IMR-90 (cell line): ENCODE results near the gene MYH9. TPM values are rescaled to one million over a fixed set of nuclear protein-coding genes. Genes with fewer than 3 reads are reported as not detected.
A peak's percentile ranks its signal among the peaks of the same experiment; 100 is the strongest.

ENCODE experiments used
- ATAC-seq: fragments of 200-7000 bp; cut with Tn5 transposase; 2 replicates; pipeline ENCODE4 v1.9.1; 2020; ENCODE audit warnings: low read depth, mild to moderate bottlenecking, moderate library complexity
- BruUV-seq: library from RNA; stranded (reverse); fragments of 400-500 nt; replicated peaks from 2 replicates; lab custom pipeline; 2021; lab: Mats Ljungman, UMichigan
- CTCF ChIA-PET: fragments of 300-600 bp; formaldehyde crosslinking; extraction: SDS; loops from one replicate; lab custom pipeline; 2021; ENCODE audit warnings: antibody characterized with exemption; lab: Yijun Ruan, JAX
- POLR2A ChIA-PET: fragments of 300-600 bp; sonication (Branson Sonifier 250); formaldehyde crosslinking; loops from one replicate; lab custom pipeline; 2022; ENCODE audit warnings: antibody characterized with exemption; ENCODE audit not compliant: unreplicated experiment; lab: Charles Lee
- DNase-seq: peaks from one replicate; pipeline ENCODE4 v3.0.0; 2013
- H2AFZ ChIP-seq: replicated peaks from 2 replicates; pipeline ENCODE3; 2013; ENCODE audit warnings: low read length, mild to moderate bottlenecking; ENCODE audit not compliant: poor library complexity
- H2AK5ac ChIP-seq: 2 replicates; pipeline ENCODE4 v1.6.1; 2013; ENCODE audit warnings: low read depth, low read length, inconsistent platforms
- H2AK9ac ChIP-seq: replicated peaks from 2 replicates; pipeline ENCODE3; 2013; ENCODE audit warnings: mild to moderate bottlenecking, low read depth, low read length, moderate library complexity; ENCODE audit not compliant: poor library complexity
- H2BK120ac ChIP-seq: 2 replicates; pipeline ENCODE4 v1.6.1; 2013; ENCODE audit warnings: low read depth, low read length, inconsistent platforms
- H2BK15ac ChIP-seq: 3 replicates; pipeline ENCODE4 v1.6.1; 2013; ENCODE audit warnings: low read depth, low read length, inconsistent platforms
- H2BK20ac ChIP-seq: 2 replicates; pipeline ENCODE4 v1.6.1; 2013; ENCODE audit warnings: low read depth, mild to moderate bottlenecking, inconsistent platforms, low read length, moderate library complexity
- H2BK5ac ChIP-seq: 2 replicates; pipeline ENCODE4 v1.6.1; 2013; ENCODE audit warnings: mild to moderate bottlenecking, low read depth, low read length, inconsistent platforms; ENCODE audit not compliant: poor library complexity, severe bottlenecking
- H3K14ac ChIP-seq: replicated peaks from 2 replicates; pipeline ENCODE4 v1.6.1; 2013; ENCODE audit warnings: low read depth, low read length, inconsistent platforms
- H3K18ac ChIP-seq: 2 replicates; pipeline ENCODE4 v1.6.1; 2013; ENCODE audit warnings: low read depth, low read length, control low read depth
- H3K23ac ChIP-seq: 2 replicates; pipeline ENCODE4 v1.6.1; 2013; ENCODE audit warnings: low read depth, low read length, inconsistent platforms
- H3K27ac ChIP-seq: 2 replicates; pipeline ENCODE4 v1.5.1; 2013; ENCODE audit warnings: mild to moderate bottlenecking, control low read depth, low read length; ENCODE audit not compliant: insufficient read depth
- H3K27me3 ChIP-seq: 2 replicates; pipeline ENCODE4 v1.6.1; 2013; ENCODE audit warnings: low read length; ENCODE audit not compliant: control insufficient read depth, insufficient read depth
- H3K36me3 ChIP-seq: 2 replicates; pipeline ENCODE4 v1.6.1; 2013; ENCODE audit warnings: low read length, mixed read lengths; ENCODE audit not compliant: control insufficient read depth, insufficient read depth
- H3K4ac ChIP-seq: 2 replicates; pipeline ENCODE4 v1.6.1; 2013; ENCODE audit warnings: low read depth, low read length, inconsistent platforms
- H3K4me1 ChIP-seq: 2 replicates; pipeline ENCODE4 v1.6.1; 2013; ENCODE audit warnings: low read length, mixed read lengths; ENCODE audit not compliant: control insufficient read depth, insufficient read depth
- H3K4me2 ChIP-seq: 2 replicates; pipeline ENCODE4 v1.6.1; 2013; ENCODE audit warnings: low read depth, mild to moderate bottlenecking, control low read depth, low read length, moderate library complexity
- H3K4me3 ChIP-seq: 2 replicates; pipeline ENCODE4 v1.5.1; 2013; ENCODE audit warnings: low read depth, mild to moderate bottlenecking, control low read depth, low read length, moderate library complexity; ENCODE audit not compliant: insufficient read depth
- H3K56ac ChIP-seq: 2 replicates; pipeline ENCODE4 v1.6.1; 2013; ENCODE audit warnings: low read length, inconsistent platforms; ENCODE audit not compliant: insufficient read depth; ENCODE audit errors: extremely low read depth
- H3K79me1 ChIP-seq, 2 experiments: 2 replicates each; pipeline ENCODE4 v1.6.1; 2013; ENCODE audit warnings: low read length in 2 of 2, inconsistent platforms in 1 of 2, low read depth in 1 of 2
- H3K9ac ChIP-seq: 2 replicates; pipeline ENCODE4 v1.6.1; 2013; ENCODE audit warnings: low read depth, low read length, control low read depth
- H3K9me1 ChIP-seq: 2 replicates; pipeline ENCODE4 v1.6.1; 2013; ENCODE audit warnings: low read length, inconsistent platforms; ENCODE audit not compliant: insufficient read depth
- H3K9me3 ChIP-seq: 2 replicates; pipeline ENCODE4 v1.6.1; 2013; ENCODE audit warnings: low read length; ENCODE audit not compliant: control insufficient read depth, insufficient read depth
- H4K20me1 ChIP-seq: 2 replicates; pipeline ENCODE4 v1.6.1; 2013; ENCODE audit warnings: low read length, inconsistent platforms; ENCODE audit not compliant: insufficient read depth
- H4K5ac ChIP-seq: 2 replicates; pipeline ENCODE4 v1.6.1; 2013; ENCODE audit warnings: mild to moderate bottlenecking, low read depth, low read length, control low read depth
- H4K8ac ChIP-seq, 2 experiments: 2 replicates each; pipeline ENCODE4 v1.6.1; 2013; ENCODE audit warnings: low read depth in 2 of 2, low read length in 2 of 2, control low read depth in 1 of 2, inconsistent platforms in 1 of 2
- H4K91ac ChIP-seq: 2 replicates; pipeline ENCODE4 v1.6.1; 2013; ENCODE audit warnings: low read depth, low read length, inconsistent platforms; ENCODE audit not compliant: insufficient read depth
- POLR2A ChIP-seq: IDR thresholded peaks from 2 replicates; pipeline ENCODE4 v1.6.1; 2012; ENCODE audit warnings: mild to moderate bottlenecking, low read depth, low read length
- USF2 ChIP-seq: fragments of 150-350 bp; IDR thresholded peaks from 2 replicates; pipeline ENCODE4 v1.6.1; 2017; ENCODE audit warnings: mild to moderate bottlenecking, antibody characterized with exemption, low read length, low read depth
- WGBS, 2 experiments: methylation state at CpG; one replicate each; pipeline versions ENCODE4 v1.1.5 to v1.1.7; 2013; ENCODE audit warnings: missing lambda C conversion rate in 2 of 2; ENCODE audit not compliant: insufficient read length in 1 of 2; ENCODE audit errors: extremely low coverage in 2 of 2; 5-methylcytosine and 5-hydroxymethylcytosine counted together
- dilution Hi-C: fragments of 300-500 bp; cut with HindIII; formaldehyde crosslinking; loops from one replicate; pipeline ENCODE4 v1.14.3; 2018; ENCODE audit warnings: low sequenced_read_pairs; ENCODE audit not compliant: unreplicated experiment
- in situ Hi-C: fragments of 300-500 bp; cut with MboI; formaldehyde crosslinking; loops from 3 replicates; pipeline ENCODE4 v1.14.3; 2019; ENCODE audit warnings: low sequenced_read_pairs, inconsistent platforms, mixed read lengths
- intact Hi-C: fragments of 100-400 bp; cut with micrococcal nuclease; formaldehyde crosslinking; loops from 2 replicates; pipeline ENCODE4 v1.10.0; 2022
- polyA plus RNA-seq, 3 experiments: library from polyadenylated mRNA; depleted of rRNA; stranded (reverse); fragments of >200 nt; gene quantifications; 2 replicates each; pipeline ENCODE4 v1.2.3, GENCODE V29; 2012; ENCODE audit warnings: low replicate concordance in 1 of 3
- total RNA-seq: library from RNA; depleted of rRNA; stranded (reverse); fragments of >200 nt; gene quantifications from 2 replicates; pipeline ENCODE4 v1.2.3, GENCODE V29; 2012

The MYH9 gene
- total and polyA plus RNA-seq, 2 of the 4 experiments (the other 2 are of a cell fraction) = 475 to 554 TPM

GRCh38 chr22:36282328-36282831, 105.4 kb downstream of the MYH9 start:
- H3K56ac ChIP-seq = no peak overlapping the region
- 98% methylated on average over 10 of the region's 24 CpGs; no CpG with 5 or more reads in 1 of the 2 experiments for WGBS, 2 experiments
- no peak overlapping the region for H4K5ac ChIP-seq
- H2BK120ac ChIP-seq = no peak overlapping the region
- H4K20me1 ChIP-seq = peaks cover 91% of the 10 kb centered on the region
- no peak overlapping the region for H2AFZ ChIP-seq
- no peak overlapping the region for H3K9ac ChIP-seq
- H2AK5ac ChIP-seq = no peak overlapping the region
- H3K27me3 ChIP-seq = no peaks in the 10 kb centered on the region
- H2BK15ac ChIP-seq = no peak overlapping the region
- no peak overlapping the region for H3K23ac ChIP-seq
- H3K4me3 ChIP-seq = no peak overlapping the region
- 0 out of 2 replicates have a peak, but pooled peaks cover 3% of the 10 kb centered on the region for H3K9me1 ChIP-seq
- in situ Hi-C loops (no loop called here), dilution Hi-C loops (no loop called here), intact Hi-C loops (no loop called here)
- no peak overlapping the region for H3K4ac ChIP-seq
- H3K9me3 ChIP-seq = no peaks in the 10 kb centered on the region
- no peak overlapping the region for H4K8ac ChIP-seq
- no peak overlapping the region for H4K91ac ChIP-seq
- no peak overlapping the region for H2BK5ac ChIP-seq
- POLR2A ChIA-PET = no interaction called here
- no peak for ATAC-seq
- H3K36me3 ChIP-seq = peaks cover 78% of the 10 kb centered on the region
- H3K18ac ChIP-seq = no peak overlapping the region
- H3K79me1 ChIP-seq = peaks cover 33 to 62% of the 10 kb centered on the region in 2 experiments
- no peaks in the 10 kb centered on the region for H3K4me1 ChIP-seq
- no peak overlapping the region for H3K27ac ChIP-seq
- no peak for DNase-seq
- no peak overlapping the region for H3K14ac ChIP-seq
- H2BK20ac ChIP-seq = no peak overlapping the region
- H2AK9ac ChIP-seq = no peak overlapping the region
- no TSS peak for BruUV-seq
- CTCF ChIA-PET = no interaction called here
- H3K4me2 ChIP-seq = no peak overlapping the region
- no peak for TF ChIP-seq POLR2A
- peak; percentile 10; the same call in 1 of the 2 replicates for TF ChIP-seq USF2
